ENCODE measurements around the gene MFSD1. TPM values are rescaled to one million over a fixed set of nuclear protein-coding genes. Genes with fewer than 3 reads are reported as not detected.

MFSD1 gene
- total and polyA plus RNA-seq, 2 experiments from 2014 or later: 4.3 to 28.4 TPM

DNA sequence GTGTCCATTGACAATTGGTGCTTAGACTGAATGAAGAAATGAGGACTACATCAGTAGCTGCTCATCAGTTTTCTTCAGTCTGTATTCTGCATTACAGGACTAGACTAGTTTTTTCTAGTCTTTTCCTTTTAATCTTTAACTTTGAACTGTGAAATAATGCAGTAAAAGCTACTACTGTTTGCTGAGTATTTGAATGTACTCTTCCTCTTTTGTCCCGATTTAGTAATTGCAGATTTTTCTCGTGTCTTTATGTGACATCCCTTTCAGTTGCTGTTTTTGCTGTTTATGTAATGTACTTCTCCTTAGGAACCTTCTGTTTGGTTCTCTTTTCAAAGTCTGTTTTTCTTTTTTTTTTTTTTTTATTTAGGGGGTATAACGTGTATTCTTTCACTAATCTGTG is 17.4 kb downstream of the MFSD1 start:
- Histone ChIP-seq H3K27ac (ENCODE audit: low read depth) (no peak overlapping the region), H3K79me2 (replicated peaks; ENCODE audit: insufficient read depth) (no peaks in the 10 kb centered on the region), H3F3A (replicated peaks; ENCODE audit: low read depth) (no peaks in the 10 kb centered on the region), H3K36me3 (ENCODE audit: insufficient read depth) (no peaks in the 10 kb centered on the region), H3K4me1 (ENCODE audit: insufficient read depth) (no peaks in the 10 kb centered on the region), H3K27me3 (ENCODE audit: insufficient read depth) (no peaks in the 10 kb centered on the region), H2AFZ (no peak overlapping the region), H3K4me2 (no peak overlapping the region), H3K9me2 (ENCODE audit: insufficient read depth) (no peaks in the 10 kb centered on the region), H3K4me3 (no peak overlapping the region), H4K20me1 (replicated peaks; ENCODE audit: insufficient read depth) (no peaks in the 10 kb centered on the region)
- Mint-ChIP-seq H3K4me3 (no peak overlapping the region), H3K27ac (no peak overlapping the region; the same call in 1 of the 2 replicates), H3K4me1 (no peaks in the 10 kb centered on the region), H3K9me3 (no peaks in the 10 kb centered on the region), H3K27me3 (ENCODE audit: insufficient read depth, low read depth, poor library complexity) (no peaks in the 10 kb centered on the region), H3K36me3 (ENCODE audit: low read depth) (no peaks in the 10 kb centered on the region)
- TF ChIP-seq NANOG (IDR thresholded peaks at IDR 0.05; ENCODE audit: borderline replicate concordance) (no peak), EZH2phosphoT487 (IDR thresholded peaks at IDR 0.05; ENCODE audit: unreplicated experiment) (no peak), ZNF114 (CRISPR knock-in tag; IDR thresholded peaks at IDR 0.05) (no peak), ZNF331 (CRISPR knock-in tag; IDR thresholded peaks at IDR 0.05; ENCODE audit: low read depth) (no peak)
- TF ChIP-seq, protein P1, sequence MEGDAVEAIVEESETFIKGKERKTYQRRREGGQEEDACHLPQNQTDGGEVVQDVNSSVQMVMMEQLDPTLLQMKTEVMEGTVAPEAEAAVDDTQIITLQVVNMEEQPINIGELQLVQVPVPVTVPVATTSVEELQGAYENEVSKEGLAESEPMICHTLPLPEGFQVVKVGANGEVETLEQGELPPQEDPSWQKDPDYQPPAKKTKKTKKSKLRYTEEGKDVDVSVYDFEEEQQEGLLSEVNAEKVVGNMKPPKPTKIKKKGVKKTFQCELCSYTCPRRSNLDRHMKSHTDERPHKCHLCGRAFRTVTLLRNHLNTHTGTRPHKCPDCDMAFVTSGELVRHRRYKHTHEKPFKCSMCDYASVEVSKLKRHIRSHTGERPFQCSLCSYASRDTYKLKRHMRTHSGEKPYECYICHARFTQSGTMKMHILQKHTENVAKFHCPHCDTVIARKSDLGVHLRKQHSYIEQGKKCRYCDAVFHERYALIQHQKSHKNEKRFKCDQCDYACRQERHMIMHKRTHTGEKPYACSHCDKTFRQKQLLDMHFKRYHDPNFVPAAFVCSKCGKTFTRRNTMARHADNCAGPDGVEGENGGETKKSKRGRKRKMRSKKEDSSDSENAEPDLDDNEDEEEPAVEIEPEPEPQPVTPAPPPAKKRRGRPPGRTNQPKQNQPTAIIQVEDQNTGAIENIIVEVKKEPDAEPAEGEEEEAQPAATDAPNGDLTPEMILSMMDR (conservative IDR thresholded peaks at IDR 0.05; ENCODE audit: low read depth in 2 of 2): no peak
- no peak for DNase-seq (ENCODE audit: low spot score)
- no peak for ATAC-seq

DNA sequence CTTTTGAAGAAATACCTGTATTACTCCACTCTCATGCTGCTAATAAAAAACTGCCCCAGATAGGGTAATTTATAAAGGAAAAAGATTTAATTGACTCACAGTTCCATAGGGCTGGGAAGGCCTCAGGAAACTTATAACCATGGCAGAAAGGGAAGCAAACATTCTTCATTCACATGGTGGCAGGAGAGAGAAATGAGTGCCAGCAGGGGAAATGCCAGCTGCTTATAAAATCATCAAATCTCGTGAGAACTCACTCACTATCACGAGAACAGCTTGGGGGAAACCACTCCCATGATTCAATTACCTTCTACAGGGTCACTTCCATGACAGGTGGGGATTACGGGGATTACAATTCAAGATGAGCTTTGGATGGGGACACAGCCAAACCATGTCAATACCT is 18.7 kb downstream of the MFSD1 start:
- H3K9me2 ChIP-seq (ENCODE audit: insufficient read depth): no peaks in the 10 kb centered on the region
- H3K4me2 ChIP-seq: no peak overlapping the region
- H2AFZ ChIP-seq: no peak overlapping the region
- H3K79me2 ChIP-seq (replicated peaks; ENCODE audit: insufficient read depth): no peaks in the 10 kb centered on the region
- Mint-ChIP-seq H3K9me3 (no peaks in the 10 kb centered on the region), H3K27ac (no peak overlapping the region), H3K4me3 (no peak overlapping the region), H3K4me1 (no peaks in the 10 kb centered on the region), H3K36me3 (ENCODE audit: low read depth) (no peaks in the 10 kb centered on the region), H3K27me3 (ENCODE audit: insufficient read depth, low read depth, poor library complexity) (no peaks in the 10 kb centered on the region)
- no peaks in the 10 kb centered on the region for H3F3A ChIP-seq (replicated peaks; ENCODE audit: low read depth)
- DNase-seq (ENCODE audit: low spot score) (no peak), ATAC-seq (no peak)
- H3K4me1 ChIP-seq (ENCODE audit: insufficient read depth): no peaks in the 10 kb centered on the region
- H3K27ac ChIP-seq (ENCODE audit: low read depth): no peak overlapping the region
- no peaks in the 10 kb centered on the region for H4K20me1 ChIP-seq (replicated peaks; ENCODE audit: insufficient read depth)
- H3K27me3 ChIP-seq (ENCODE audit: insufficient read depth): no peaks in the 10 kb centered on the region
- no peaks in the 10 kb centered on the region for H3K36me3 ChIP-seq (ENCODE audit: insufficient read depth)
- no peak overlapping the region for H3K4me3 ChIP-seq
- no peak for TF ChIP-seq NANOG (IDR thresholded peaks at IDR 0.05; ENCODE audit: borderline replicate concordance)
- no peak for TF ChIP-seq EZH2phosphoT487 (IDR thresholded peaks at IDR 0.05; ENCODE audit: unreplicated experiment)
- TF ChIP-seq ZNF114 (CRISPR knock-in tag; IDR thresholded peaks at IDR 0.05): no peak
- no peak for TF ChIP-seq POLR2AphosphoS5 (IDR thresholded peaks at IDR 0.05; ENCODE audit: low read depth)
- TF ChIP-seq, protein P2, sequence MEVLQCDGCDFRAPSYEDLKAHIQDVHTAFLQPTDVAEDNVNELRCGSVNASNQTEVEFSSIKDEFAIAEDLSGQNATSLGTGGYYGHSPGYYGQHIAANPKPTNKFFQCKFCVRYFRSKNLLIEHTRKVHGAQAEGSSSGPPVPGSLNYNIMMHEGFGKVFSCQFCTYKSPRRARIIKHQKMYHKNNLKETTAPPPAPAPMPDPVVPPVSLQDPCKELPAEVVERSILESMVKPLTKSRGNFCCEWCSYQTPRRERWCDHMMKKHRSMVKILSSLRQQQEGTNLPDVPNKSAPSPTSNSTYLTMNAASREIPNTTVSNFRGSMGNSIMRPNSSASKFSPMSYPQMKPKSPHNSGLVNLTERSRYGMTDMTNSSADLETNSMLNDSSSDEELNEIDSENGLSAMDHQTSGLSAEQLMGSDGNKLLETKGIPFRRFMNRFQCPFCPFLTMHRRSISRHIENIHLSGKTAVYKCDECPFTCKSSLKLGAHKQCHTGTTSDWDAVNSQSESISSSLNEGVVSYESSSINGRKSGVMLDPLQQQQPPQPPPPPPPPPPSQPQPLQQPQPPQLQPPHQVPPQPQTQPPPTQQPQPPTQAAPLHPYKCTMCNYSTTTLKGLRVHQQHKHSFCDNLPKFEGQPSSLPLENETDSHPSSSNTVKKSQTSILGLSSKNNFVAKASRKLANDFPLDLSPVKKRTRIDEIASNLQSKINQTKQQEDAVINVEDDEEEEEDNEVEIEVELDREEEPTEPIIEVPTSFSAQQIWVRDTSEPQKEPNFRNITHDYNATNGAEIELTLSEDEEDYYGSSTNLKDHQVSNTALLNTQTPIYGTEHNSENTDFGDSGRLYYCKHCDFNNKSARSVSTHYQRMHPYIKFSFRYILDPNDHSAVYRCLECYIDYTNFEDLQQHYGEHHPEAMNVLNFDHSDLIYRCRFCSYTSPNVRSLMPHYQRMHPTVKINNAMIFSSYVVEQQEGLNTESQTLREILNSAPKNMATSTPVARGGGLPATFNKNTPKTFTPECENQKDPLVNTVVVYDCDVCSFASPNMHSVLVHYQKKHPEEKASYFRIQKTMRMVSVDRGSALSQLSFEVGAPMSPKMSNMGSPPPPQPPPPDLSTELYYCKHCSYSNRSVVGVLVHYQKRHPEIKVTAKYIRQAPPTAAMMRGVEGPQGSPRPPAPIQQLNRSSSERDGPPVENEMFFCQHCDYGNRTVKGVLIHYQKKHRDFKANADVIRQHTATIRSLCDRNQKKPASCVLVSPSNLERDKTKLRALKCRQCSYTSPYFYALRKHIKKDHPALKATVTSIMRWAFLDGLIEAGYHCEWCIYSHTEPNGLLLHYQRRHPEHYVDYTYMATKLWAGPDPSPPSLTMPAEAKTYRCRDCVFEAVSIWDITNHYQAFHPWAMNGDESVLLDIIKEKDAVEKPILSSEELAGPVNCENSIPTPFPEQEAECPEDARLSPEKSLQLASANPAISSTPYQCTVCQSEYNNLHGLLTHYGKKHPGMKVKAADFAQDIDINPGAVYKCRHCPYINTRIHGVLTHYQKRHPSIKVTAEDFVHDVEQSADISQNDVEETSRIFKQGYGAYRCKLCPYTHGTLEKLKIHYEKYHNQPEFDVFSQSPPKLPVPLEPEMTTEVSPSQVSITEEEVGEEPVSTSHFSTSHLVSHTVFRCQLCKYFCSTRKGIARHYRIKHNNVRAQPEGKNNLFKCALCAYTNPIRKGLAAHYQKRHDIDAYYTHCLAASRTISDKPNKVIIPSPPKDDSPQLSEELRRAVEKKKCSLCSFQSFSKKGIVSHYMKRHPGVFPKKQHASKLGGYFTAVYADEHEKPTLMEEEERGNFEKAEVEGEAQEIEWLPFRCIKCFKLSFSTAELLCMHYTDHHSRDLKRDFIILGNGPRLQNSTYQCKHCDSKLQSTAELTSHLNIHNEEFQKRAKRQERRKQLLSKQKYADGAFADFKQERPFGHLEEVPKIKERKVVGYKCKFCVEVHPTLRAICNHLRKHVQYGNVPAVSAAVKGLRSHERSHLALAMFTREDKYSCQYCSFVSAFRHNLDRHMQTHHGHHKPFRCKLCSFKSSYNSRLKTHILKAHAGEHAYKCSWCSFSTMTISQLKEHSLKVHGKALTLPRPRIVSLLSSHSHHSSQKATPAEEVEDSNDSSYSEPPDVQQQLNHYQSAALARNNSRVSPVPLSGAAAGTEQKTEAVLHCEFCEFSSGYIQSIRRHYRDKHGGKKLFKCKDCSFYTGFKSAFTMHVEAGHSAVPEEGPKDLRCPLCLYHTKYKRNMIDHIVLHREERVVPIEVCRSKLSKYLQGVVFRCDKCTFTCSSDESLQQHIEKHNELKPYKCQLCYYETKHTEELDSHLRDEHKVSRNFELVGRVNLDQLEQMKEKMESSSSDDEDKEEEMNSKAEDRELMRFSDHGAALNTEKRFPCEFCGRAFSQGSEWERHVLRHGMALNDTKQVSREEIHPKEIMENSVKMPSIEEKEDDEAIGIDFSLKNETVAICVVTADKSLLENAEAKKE (CRISPR knock-in tag; IDR thresholded peaks at IDR 0.05): no peak
- no peak for TF ChIP-seq STAT1 (IDR thresholded peaks at IDR 0.05; ENCODE audit: unreplicated experiment)
- TF ChIP-seq EZH2 (IDR thresholded peaks at IDR 0.05; ENCODE audit: low read depth, unreplicated experiment): no peak
- TF ChIP-seq JUNB (IDR thresholded peaks at IDR 0.05; ENCODE audit: unreplicated experiment): no peak
- no peak for TF ChIP-seq ZNF331 (CRISPR knock-in tag; IDR thresholded peaks at IDR 0.05; ENCODE audit: low read depth)
- TF ChIP-seq, protein P3, sequence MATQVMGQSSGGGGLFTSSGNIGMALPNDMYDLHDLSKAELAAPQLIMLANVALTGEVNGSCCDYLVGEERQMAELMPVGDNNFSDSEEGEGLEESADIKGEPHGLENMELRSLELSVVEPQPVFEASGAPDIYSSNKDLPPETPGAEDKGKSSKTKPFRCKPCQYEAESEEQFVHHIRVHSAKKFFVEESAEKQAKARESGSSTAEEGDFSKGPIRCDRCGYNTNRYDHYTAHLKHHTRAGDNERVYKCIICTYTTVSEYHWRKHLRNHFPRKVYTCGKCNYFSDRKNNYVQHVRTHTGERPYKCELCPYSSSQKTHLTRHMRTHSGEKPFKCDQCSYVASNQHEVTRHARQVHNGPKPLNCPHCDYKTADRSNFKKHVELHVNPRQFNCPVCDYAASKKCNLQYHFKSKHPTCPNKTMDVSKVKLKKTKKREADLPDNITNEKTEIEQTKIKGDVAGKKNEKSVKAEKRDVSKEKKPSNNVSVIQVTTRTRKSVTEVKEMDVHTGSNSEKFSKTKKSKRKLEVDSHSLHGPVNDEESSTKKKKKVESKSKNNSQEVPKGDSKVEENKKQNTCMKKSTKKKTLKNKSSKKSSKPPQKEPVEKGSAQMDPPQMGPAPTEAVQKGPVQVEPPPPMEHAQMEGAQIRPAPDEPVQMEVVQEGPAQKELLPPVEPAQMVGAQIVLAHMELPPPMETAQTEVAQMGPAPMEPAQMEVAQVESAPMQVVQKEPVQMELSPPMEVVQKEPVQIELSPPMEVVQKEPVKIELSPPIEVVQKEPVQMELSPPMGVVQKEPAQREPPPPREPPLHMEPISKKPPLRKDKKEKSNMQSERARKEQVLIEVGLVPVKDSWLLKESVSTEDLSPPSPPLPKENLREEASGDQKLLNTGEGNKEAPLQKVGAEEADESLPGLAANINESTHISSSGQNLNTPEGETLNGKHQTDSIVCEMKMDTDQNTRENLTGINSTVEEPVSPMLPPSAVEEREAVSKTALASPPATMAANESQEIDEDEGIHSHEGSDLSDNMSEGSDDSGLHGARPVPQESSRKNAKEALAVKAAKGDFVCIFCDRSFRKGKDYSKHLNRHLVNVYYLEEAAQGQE (IDR thresholded peaks at IDR 0.05; ENCODE audit: unreplicated experiment): no peak

Data from GM23338 (cell line).